OCI-LY7 (cell line): ENCODE results near the gene CFAP73. TPM values are rescaled to one million over a fixed set of nuclear protein-coding genes. Genes with fewer than 3 reads are reported as not detected.

ENCODE experiments used
- BruUV-seq: library from RNA; stranded (reverse); fragments of 400-500 nt; replicated peaks from 2 replicates; lab custom pipeline; 2021; lab: Mats Ljungman, UMichigan
- CTCF ChIA-PET: fragments of 300-600 bp; sonication (Branson Sonifier 250); formaldehyde crosslinking; loops from one replicate; lab custom pipeline; 2022; ENCODE audit warnings: antibody characterized with exemption; ENCODE audit not compliant: unreplicated experiment; lab: Charles Lee
- POLR2A ChIA-PET: fragments of 300-600 bp; sonication (Branson Sonifier 250); formaldehyde crosslinking; loops from one replicate; lab custom pipeline; 2022; ENCODE audit warnings: antibody characterized with exemption; lab: Charles Lee
- DNase-seq: peaks from one replicate; pipeline ENCODE4 v3.0.0-alpha.2; 2015; ENCODE audit warnings: low spot score
- H2AFZ ChIP-seq: fragments of 200-600 bp; sonication (generic), shearing (Covaris generic); 2 replicates; pipeline ENCODE4 v1.6.1; 2014; ENCODE audit warnings: mild to moderate bottlenecking, antibody characterized with exemption, low read length, moderate library complexity
- H3K27ac ChIP-seq: fragments of 200-600 bp; sonication (generic); 2 replicates; pipeline ENCODE4 v1.5.1; 2014; ENCODE audit warnings: mixed run types, low read depth, mild to moderate bottlenecking, moderate library complexity, low read length, inconsistent platforms; ENCODE audit not compliant: poor library complexity, severe bottlenecking
- H3K36me3 ChIP-seq: fragments of 200-600 bp; sonication (generic); 2 replicates; pipeline ENCODE4 v1.6.1; 2014; ENCODE audit warnings: mild to moderate bottlenecking, antibody characterized with exemption, low read length, moderate library complexity, mixed read lengths; ENCODE audit not compliant: insufficient read depth
- H3K4me1 ChIP-seq: fragments of 200-600 bp; sonication (generic); 2 replicates; pipeline ENCODE4 v1.5.1; 2014; ENCODE audit warnings: mild to moderate bottlenecking, low read length; ENCODE audit not compliant: insufficient read depth, poor library complexity, severe bottlenecking
- H3K4me2 ChIP-seq: fragments of 200-600 bp; sonication (generic); 2 replicates; pipeline ENCODE4 v1.6.1; 2014; ENCODE audit warnings: mild to moderate bottlenecking, low read length
- H3K4me3 ChIP-seq: fragments of 200-600 bp; sonication (generic); 2 replicates; pipeline ENCODE4 v1.5.1; 2014; ENCODE audit warnings: mild to moderate bottlenecking, low read depth, low read length; ENCODE audit not compliant: poor library complexity, severe bottlenecking
- H3K79me2 ChIP-seq: fragments of 200-600 bp; sonication (generic); 2 replicates; pipeline ENCODE4 v1.6.1; 2016; ENCODE audit warnings: low read depth, mild to moderate bottlenecking, low read length, moderate library complexity, mixed read lengths; ENCODE audit not compliant: insufficient read depth
- H3K9me2 ChIP-seq: fragments of 200-600 bp; sonication (generic); 2 replicates; pipeline ENCODE4 v1.6.1; 2016; ENCODE audit warnings: mild to moderate bottlenecking, low read length, mixed read lengths; ENCODE audit not compliant: insufficient read depth
- H3K9me3 ChIP-seq: fragments of 200-600 bp; sonication (generic); 2 replicates; pipeline ENCODE4 v1.6.1; 2014; ENCODE audit warnings: mild to moderate bottlenecking, mixed run types, low read length, mixed read lengths
- H4K20me1 ChIP-seq: fragments of 200-600 bp; sonication (generic); 2 replicates; pipeline ENCODE4 v1.6.1; 2014; ENCODE audit warnings: mild to moderate bottlenecking, antibody characterized with exemption, low read length, moderate library complexity, mixed read lengths; ENCODE audit not compliant: insufficient read depth
- EZH2phosphoT487 ChIP-seq: fragments of 200-600 bp; sonication (generic); IDR thresholded peaks from 2 replicates; pipeline ENCODE4 v1.6.1; 2018; ENCODE audit warnings: low read depth, borderline replicate concordance, mild to moderate bottlenecking, mixed run types, antibody characterized with exemption, low read length, moderate library complexity, mixed read lengths
- intact Hi-C: fragments of 100-400 bp; cut with micrococcal nuclease; formaldehyde crosslinking; loops from one replicate; pipeline ENCODE4 v1.10.0; 2022; ENCODE audit not compliant: unreplicated experiment
- total RNA-seq, 2 experiments: library from RNA; depleted of rRNA in 1 of 2; stranded (reverse); fragments of >200 nt in 1 of 2; shearing (Covaris generic) in 1 of 2; gene quantifications; 2 replicates each; pipeline ENCODE4 v1.2.3, GENCODE V29; 2014 to 2022
- TF ChIP-seq, protein P1 (sequence below): fragments of 200-600 bp; sonication (generic); conservative IDR thresholded peaks from 2 replicates; pipeline ENCODE4 v1.5.1; 2014; ENCODE audit warnings: mild to moderate bottlenecking, antibody characterized with exemption, low read length, moderate library complexity, mixed read lengths

Gene CFAP73
- total RNA-seq, 2 experiments from 2014 or later, result 26.9 to 37.4 TPM

DNA sequence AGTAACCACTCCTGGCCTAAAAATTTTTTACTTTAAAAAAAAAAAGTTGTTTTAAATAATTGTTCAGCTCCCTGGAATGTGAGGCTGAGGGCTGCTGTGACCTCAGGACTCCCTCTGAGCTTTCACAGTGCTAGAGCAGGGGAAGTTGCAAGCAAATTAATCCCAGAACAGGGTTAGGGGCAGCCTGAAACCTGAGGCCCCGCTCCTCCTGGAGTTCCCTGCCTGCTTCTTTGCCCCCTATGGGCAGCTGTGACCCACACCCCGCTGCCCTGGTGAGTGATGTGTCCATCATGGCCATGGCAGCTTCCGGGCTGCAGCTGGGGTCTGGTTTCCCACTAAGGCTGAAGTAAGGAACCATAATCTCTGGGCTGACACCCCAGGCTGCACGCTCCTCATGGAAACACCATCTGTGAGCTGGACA is 45.5 kb downstream of the CFAP73 start:
- H3K36me3 ChIP-seq, result peaks cover 69% of the 10 kb centered on the region
- peak overlapping the region; percentile 39 for H3K27ac ChIP-seq
- BruUV-seq, result no TSS peak
- POLR2A ChIA-PET, result interaction anchor here (0.6 to 1.7 kb wide), 3 partner anchors 30 to 129 kb away, joined by 3 to 5 read pairs (median 4); no protein-coding TSS in a partner anchor
- TF ChIP-seq EZH2phosphoT487, result no peak
- TF ChIP-seq, protein P1, sequence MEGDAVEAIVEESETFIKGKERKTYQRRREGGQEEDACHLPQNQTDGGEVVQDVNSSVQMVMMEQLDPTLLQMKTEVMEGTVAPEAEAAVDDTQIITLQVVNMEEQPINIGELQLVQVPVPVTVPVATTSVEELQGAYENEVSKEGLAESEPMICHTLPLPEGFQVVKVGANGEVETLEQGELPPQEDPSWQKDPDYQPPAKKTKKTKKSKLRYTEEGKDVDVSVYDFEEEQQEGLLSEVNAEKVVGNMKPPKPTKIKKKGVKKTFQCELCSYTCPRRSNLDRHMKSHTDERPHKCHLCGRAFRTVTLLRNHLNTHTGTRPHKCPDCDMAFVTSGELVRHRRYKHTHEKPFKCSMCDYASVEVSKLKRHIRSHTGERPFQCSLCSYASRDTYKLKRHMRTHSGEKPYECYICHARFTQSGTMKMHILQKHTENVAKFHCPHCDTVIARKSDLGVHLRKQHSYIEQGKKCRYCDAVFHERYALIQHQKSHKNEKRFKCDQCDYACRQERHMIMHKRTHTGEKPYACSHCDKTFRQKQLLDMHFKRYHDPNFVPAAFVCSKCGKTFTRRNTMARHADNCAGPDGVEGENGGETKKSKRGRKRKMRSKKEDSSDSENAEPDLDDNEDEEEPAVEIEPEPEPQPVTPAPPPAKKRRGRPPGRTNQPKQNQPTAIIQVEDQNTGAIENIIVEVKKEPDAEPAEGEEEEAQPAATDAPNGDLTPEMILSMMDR, result no peak
- H3K79me2 ChIP-seq, result peaks cover 7% of the 10 kb centered on the region; the same call in 1 of the 2 replicates
- no peaks in the 10 kb centered on the region for H3K9me2 ChIP-seq
- peaks cover 44% of the 10 kb centered on the region for H3K4me1 ChIP-seq
- H3K4me2 ChIP-seq, result no peak overlapping the region
- DNase-seq, result no peak
- H3K9me3 ChIP-seq, result no peaks in the 10 kb centered on the region
- intact Hi-C loops, result loop anchor here (5.0 to 10.0 kb wide), 4 partner anchors 80 to 227 kb away; partner anchors contain the start of gene SDSL
- H2AFZ ChIP-seq, result no peak overlapping the region
- no peaks in the 10 kb centered on the region for H4K20me1 ChIP-seq
- CTCF ChIA-PET, result interaction anchor here (0.6 kb wide), 1 partner anchor 202 kb away, joined by 3 read pairs; no protein-coding TSS in a partner anchor
- no peak overlapping the region for H3K4me3 ChIP-seq

DNA sequence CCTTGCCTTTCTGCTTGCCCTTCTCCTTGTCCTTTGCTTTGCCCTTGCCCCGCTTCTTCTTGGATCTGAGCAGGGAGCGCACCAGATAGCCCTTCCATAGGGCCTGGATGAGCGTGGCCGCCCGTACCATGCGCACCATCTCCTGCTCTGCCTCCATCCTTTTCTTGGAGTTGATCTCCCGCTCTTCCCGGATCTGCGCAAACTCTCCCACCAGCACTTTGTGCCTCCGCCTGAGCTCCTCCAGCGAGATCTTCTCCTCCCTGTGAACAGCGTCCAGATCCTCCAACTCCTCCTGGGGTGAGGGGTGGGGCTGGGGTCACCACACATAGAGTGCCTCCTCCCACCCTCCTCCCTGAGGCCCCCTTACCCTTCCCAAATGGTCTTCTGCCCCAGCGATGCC is 46.1 kb downstream of the CFAP73 start:
- Histone ChIP-seq H3K9me2 (no peaks in the 10 kb centered on the region), H4K20me1 (no peaks in the 10 kb centered on the region), H3K4me1 (peaks cover 42% of the 10 kb centered on the region), H3K4me2 (no peak overlapping the region), H3K9me3 (no peaks in the 10 kb centered on the region), H2AFZ (no peak overlapping the region), H3K4me3 (no peak overlapping the region), H3K79me2 (peaks cover 3% of the 10 kb centered on the region; the same call in 1 of the 2 replicates), H3K36me3 (peaks cover 66% of the 10 kb centered on the region), H3K27ac (no peak overlapping the region)
- no peak for DNase-seq
- TF ChIP-seq, protein P1, result no peak
- TF ChIP-seq EZH2phosphoT487, result no peak
- BruUV-seq, result no TSS peak
- POLR2A ChIA-PET, result interaction anchor here (1.2 to 1.7 kb wide), 2 partner anchors 30 to 32 kb away, joined by 4 to 5 read pairs; no protein-coding TSS in a partner anchor
- CTCF ChIA-PET, result no interaction called here
- intact Hi-C loops, result loop anchor here (5.0 to 10.0 kb wide), 4 partner anchors 79 to 227 kb away; partner anchors contain the start of gene SDSL

DNA sequence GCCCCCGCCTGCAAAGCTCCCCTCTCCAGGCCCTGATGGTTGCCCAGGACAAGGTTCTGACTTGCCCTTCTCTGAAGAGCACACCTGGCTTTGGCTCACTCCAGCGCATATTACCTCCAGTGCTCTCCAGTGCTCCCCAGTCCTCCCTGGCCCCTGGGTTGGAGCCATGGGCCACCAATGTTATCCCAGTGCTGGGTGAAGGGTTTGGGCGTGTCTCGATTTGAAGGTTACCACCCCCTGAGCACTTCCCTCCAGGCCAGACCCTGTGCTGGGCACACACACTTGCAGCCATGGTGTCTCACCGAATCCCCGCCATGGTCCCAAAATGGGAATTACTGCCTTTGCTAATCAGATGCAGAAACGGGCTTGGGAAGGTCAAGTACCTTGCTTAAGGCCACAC is 47.1 kb downstream of the CFAP73 start:
- no peak overlapping the region for H3K4me2 ChIP-seq
- no peaks in the 10 kb centered on the region for H4K20me1 ChIP-seq
- H3K79me2 ChIP-seq, result no peaks in the 10 kb centered on the region
- POLR2A ChIA-PET, result interaction anchor here (1.0 to 1.7 kb wide), 3 partner anchors 11 to 29 kb away, joined by 3 to 4 read pairs (median 4); no protein-coding TSS in a partner anchor
- BruUV-seq, result no TSS peak
- peak overlapping the region; percentile 65 for H3K27ac ChIP-seq
- no peak overlapping the region for H2AFZ ChIP-seq
- peaks cover 49% of the 10 kb centered on the region for H3K4me1 ChIP-seq
- no peak overlapping the region for H3K4me3 ChIP-seq
- CTCF ChIA-PET, result no interaction called here
- no peaks in the 10 kb centered on the region for H3K9me2 ChIP-seq
- TF ChIP-seq, protein P1, result no peak
- no peak for TF ChIP-seq EZH2phosphoT487
- peaks cover 61% of the 10 kb centered on the region for H3K36me3 ChIP-seq
- intact Hi-C loops, result loop anchor here (5.0 to 10.0 kb wide), 4 partner anchors 78 to 226 kb away; partner anchors contain the start of gene SDSL
- no peak for DNase-seq
- no peaks in the 10 kb centered on the region for H3K9me3 ChIP-seq
